ENCODE results near the gene RBM24. TPM values are rescaled to one million over a fixed set of nuclear protein-coding genes. Genes with fewer than 3 reads are reported as not detected.

RBM24 gene
- 0.39 and 1.3 TPM in 2 replicates for total RNA-seq

DNA sequence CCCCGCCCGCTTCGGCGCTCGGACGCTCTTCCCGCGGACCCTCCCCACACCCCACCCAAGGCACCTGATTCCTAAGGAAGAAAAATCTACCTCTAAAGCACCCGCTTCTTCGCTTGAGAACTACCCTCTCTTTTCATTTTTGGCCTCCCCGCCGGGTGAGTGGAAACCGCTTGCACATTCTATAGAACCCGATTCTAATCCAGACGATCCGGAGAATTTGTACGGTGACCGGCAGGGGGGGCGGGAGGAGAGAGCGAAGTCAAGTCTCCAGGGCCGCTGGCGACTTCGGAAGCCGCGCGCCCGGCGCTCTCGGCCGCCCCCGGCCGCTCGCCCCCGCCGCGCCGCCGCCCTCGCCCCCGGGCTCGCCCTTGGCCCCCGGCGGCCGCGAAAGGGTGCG lies at the start of gene RBM24:
Gene RBM24 (plus strand): TSS at position 262 of the 397 bp plus-strand sequence. CDS start 221 bp downstream, outside the sequence.

Other genes with a start within 250 kb of the RBM24 start
- gene STMND1, start 179.3 kb upstream of the RBM24 start, total RNA-seq, result not detected in 2 replicates
- gene CAP2, start 112.2 kb downstream of the RBM24 start, total RNA-seq, result 18.5 and 23.0 TPM in 2 replicates

Measured in articular chondrocyte of knee joint (primary cell).